ENCODE results near the gene GOLGB1. TPM values are rescaled to one million over a fixed set of nuclear protein-coding genes. Genes with fewer than 3 reads are reported as not detected.

The GOLGB1 gene
- total RNA-seq, 2 experiments from 2014 or later, result 27.4 to 31.7 TPM

DNA sequence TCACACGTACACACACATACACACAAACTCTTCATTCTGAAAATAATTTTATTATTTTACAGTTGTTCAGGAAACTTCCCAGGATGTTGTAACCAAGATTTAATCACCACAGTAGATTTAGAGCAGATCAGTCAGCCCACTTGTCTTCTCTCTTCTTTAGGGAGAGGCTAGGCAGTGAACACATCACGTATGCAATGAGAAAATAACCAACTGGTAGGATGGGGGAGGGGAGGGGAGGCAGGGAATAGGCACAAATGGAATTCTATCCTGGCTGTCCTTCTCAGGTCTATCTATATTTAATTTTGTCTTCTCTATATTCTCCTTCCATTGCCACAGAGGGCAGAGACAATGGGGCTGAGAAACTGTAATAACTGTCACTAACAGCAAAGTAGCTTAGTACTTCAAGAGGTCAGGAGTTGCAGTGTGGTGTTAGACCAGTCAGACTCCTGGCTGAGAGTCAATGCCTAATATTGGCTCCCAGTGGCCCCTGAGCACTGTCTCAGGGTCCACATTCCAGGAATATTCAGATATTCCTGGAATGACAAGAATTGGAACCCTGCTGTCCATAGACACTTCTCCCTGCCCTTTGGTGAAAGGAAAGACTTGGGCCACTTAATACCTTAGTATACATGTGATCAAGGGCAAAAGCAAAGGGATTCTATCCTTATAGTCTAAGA, 86.2 kb downstream of the GOLGB1 start:
- H3K9me3 Mint-ChIP-seq, result peaks cover 4% of the 10 kb centered on the region
- peaks cover 72% of the 10 kb centered on the region for H3K36me3 Mint-ChIP-seq (ENCODE audit: low read depth)
- H3K4me3 Mint-ChIP-seq, result no peak overlapping the region
- peaks cover 29% of the 10 kb centered on the region for H3K4me1 Mint-ChIP-seq
- no peak for DNase-seq
- CTCF ChIA-PET, result interaction anchor here (1.1 to 1.3 kb wide), 3 partner anchors 11 to 112 kb away, joined by 3 read pairs; no protein-coding TSS in a partner anchor
- no peaks in the 10 kb centered on the region for H3K27me3 Mint-ChIP-seq
- no peak overlapping the region for H3K27ac Mint-ChIP-seq
- POLR2A ChIA-PET, result no interaction called here

DNA sequence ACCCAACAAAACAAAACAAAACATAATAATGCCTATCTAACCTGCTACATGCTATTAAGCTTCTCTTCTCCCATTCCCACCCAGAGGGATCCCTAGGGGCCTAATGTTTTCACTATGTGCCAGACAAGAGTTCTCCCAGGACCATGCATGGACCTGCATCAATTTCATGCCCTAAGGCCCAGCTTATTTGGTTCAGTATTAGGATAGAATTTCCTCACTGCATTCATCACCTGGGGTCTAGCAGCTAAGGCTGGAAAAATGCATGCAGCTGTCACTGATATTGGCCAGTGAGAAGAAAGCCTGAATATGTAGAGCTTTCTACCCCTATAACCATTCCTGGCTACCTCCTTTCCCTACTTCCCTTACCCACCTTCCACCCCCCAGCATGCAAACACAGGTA, 86.8 kb downstream of the GOLGB1 start:
- Mint-ChIP-seq H3K4me3 (no peak overlapping the region), H3K27me3 (no peaks in the 10 kb centered on the region), H3K36me3 (ENCODE audit: low read depth) (peaks cover 75% of the 10 kb centered on the region), H3K4me1 (peaks cover 35% of the 10 kb centered on the region), H3K27ac (no peak overlapping the region), H3K9me3 (peaks cover 4% of the 10 kb centered on the region)
- CTCF ChIA-PET, result interaction anchor here (0.9 to 2.2 kb wide), 6 partner anchors 7 to 112 kb away, joined by 3 to 9 read pairs (median 3); no protein-coding TSS in a partner anchor
- POLR2A ChIA-PET, result no interaction called here
- no peak for DNase-seq

DNA sequence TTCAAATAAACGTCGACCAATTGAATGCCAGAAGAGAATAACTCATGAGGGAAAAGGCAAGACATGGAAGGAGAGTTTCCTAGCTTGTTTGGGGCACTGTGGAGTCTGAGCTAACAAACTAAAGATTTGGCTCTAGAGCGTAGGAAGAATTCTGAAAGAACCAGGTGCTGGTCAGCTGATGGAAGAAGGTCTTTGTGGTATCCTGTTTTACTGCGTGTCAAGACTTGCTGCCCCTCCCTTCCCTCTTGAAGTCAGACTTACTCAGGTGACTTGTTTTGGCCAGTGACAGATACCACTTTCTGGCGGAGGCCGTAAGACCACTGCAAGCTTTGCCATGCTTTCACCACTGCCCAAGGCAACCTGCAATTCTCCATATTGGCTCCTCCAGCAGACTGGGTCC, 88.2 kb downstream of the GOLGB1 start:
- Mint-ChIP-seq H3K27ac (peak overlapping the region; percentile 99), H3K9me3 (peaks cover 4% of the 10 kb centered on the region), H3K27me3 (no peaks in the 10 kb centered on the region), H3K36me3 (ENCODE audit: low read depth) (peaks cover 81% of the 10 kb centered on the region), H3K4me1 (peaks cover 47% of the 10 kb centered on the region), H3K4me3 (peak overlapping the region; percentile 86)
- ChIA-PET CTCF (interaction anchor here (0.6 to 2.3 kb wide), 9 partner anchors 8 to 119 kb away, joined by 3 to 10 read pairs (median 3); no protein-coding TSS in a partner anchor), POLR2A (interaction anchor here (0.6 to 1.0 kb wide), 3 partner anchors 29 to 405 kb away, joined by 3 to 5 read pairs (median 3); partner anchors contain the start of gene POLQ)
- DNase-seq, result no peak

DNA sequence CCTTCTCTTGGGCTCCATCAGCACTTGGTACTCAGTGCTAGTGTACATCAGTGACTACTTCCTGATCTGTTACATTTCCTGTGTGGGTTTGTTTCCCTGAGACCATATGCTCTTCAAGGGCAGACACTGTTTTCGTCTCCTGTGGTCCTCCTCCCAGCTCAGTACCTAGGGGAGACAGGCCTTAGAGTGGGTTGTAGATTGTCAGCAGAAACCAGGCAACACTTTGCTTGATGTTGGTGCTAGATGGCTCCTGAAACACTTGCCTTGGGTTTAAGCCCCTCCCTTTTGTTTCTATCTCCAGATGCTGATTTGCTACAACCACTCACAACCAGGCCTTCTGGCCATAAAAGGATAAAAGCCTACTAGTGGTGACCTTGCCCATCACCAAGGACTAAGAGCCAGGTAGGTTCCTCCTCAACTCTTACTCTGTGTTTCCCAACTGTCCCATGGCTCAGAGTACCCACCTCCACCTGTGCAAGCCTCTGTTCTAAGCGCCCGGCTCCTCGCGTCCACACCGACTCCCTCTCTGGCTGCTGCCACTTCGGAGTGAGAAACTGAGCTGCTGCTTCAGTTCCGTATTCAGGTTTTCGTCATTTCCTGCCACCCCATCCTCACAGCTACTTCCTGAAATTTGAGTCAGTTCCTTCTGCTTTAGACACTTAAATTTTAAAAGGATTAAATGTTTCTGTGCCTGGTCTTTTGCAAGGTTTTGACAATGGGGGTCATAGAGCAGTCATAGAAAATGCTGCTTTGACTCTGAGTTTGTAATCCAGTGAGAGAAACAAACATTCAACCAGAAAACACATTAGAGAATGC, 89.0 kb downstream of the GOLGB1 start, which contains the start of gene HCLS1:
Gene HCLS1, minus strand, starts transcription at position 548 of the 816 bp plus-strand sequence. CDS start 2,556 bp downstream, outside the sequence.
- peaks cover 80% of the 10 kb centered on the region for H3K36me3 Mint-ChIP-seq (ENCODE audit: low read depth)
- H3K9me3 Mint-ChIP-seq, result peaks cover 4% of the 10 kb centered on the region
- H3K4me1 Mint-ChIP-seq, result peaks cover 52% of the 10 kb centered on the region
- DNase-seq, result peak; percentile 84
- peak within 1 kb of the TSS; percentile 99 for H3K27ac Mint-ChIP-seq
- ChIA-PET POLR2A (interaction anchor here (0.6 to 1.0 kb wide), 4 partner anchors 30 to 857 kb away, joined by 3 to 5 read pairs (median 3); partner anchors contain the start of gene POLQ), CTCF (interaction anchor here (0.6 to 2.3 kb wide), 12 partner anchors 9 to 118 kb away, joined by 3 to 10 read pairs (median 3); no protein-coding TSS in a partner anchor)
- H3K4me3 Mint-ChIP-seq, result peak within 1 kb of the TSS; percentile 86
- H3K27me3 Mint-ChIP-seq, result no peaks in the 10 kb centered on the region

DNA sequence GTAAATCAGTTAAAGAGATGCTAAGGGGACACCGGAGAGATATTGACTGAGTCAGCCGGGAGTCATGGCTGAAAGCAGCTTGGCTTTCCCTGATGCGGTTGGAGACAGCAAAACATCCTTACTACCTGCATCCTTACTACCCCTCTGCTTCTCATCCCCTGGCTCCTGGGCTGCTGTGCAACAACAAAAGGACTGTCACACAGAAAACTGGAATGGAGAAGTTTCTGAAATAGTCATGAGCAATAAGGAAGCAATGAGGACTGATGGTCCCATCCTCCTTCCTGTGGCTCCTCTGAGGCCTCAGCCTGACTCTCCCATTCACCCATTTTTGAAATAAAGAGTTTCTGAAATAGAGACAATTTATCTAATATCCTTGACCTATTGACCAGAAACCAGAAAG, 90.0 kb downstream of the GOLGB1 start:
- Mint-ChIP-seq H3K4me3 (peak overlapping the region; percentile 86), H3K9me3 (peaks cover 4% of the 10 kb centered on the region), H3K27ac (peak overlapping the region; percentile 99), H3K36me3 (ENCODE audit: low read depth) (peaks cover 84% of the 10 kb centered on the region), H3K27me3 (no peaks in the 10 kb centered on the region), H3K4me1 (peaks cover 58% of the 10 kb centered on the region)
- ChIA-PET CTCF (interaction anchor here (0.6 to 2.3 kb wide), 4 partner anchors 9 to 65 kb away, joined by 3 to 10 read pairs (median 3); no protein-coding TSS in a partner anchor), POLR2A (interaction anchor here (0.6 kb wide), 1 partner anchor 85 kb away, joined by 3 read pairs; no protein-coding TSS in a partner anchor)
- DNase-seq, result no peak

DNA sequence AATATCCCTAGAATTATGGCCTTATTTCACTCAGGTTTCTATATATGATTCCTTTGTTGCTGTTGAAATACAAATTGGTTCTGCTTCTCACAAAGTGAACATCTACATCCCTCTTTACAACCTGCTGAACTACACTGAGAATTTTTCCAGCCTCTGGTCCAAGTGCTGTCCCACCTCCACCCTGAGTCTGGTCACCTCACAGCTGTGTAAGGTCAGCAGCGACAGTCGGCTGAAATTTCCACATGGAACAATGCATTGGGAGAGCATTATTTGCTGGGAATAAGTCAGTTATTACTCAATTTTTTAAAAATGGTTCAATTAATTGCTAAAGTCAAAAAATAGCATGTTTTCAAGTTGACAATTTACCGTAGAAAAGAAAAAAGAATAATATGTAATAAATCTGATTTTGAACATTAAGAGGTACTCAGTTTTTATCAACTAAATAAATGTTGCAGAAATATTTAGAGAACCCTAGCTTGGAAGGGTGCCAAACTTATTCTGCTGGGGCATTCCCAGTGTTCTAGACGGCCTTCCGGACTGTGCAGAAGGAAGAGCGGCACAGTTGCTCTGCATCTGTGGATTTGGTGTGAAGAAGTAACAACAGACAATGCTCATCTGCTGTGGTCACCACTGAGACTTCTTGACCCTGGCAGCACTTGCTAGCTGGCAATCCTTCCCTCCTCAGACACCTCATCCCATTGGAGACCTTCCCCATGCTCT, 90.7 kb downstream of the GOLGB1 start:
- CTCF ChIA-PET, result interaction anchor here (0.5 to 2.3 kb wide), 2 partner anchors 20 to 59 kb away, joined by 4 to 10 read pairs; no protein-coding TSS in a partner anchor
- DNase-seq, result no peak
- peak overlapping the region; percentile 86 for H3K4me3 Mint-ChIP-seq
- peak overlapping the region; percentile 99 for H3K27ac Mint-ChIP-seq
- POLR2A ChIA-PET, result interaction anchor here (0.6 kb wide), 1 partner anchor 86 kb away, joined by 3 read pairs; no protein-coding TSS in a partner anchor
- H3K9me3 Mint-ChIP-seq, result peaks cover 4% of the 10 kb centered on the region
- H3K27me3 Mint-ChIP-seq, result no peaks in the 10 kb centered on the region
- peaks cover 64% of the 10 kb centered on the region for H3K4me1 Mint-ChIP-seq
- peaks cover 82% of the 10 kb centered on the region for H3K36me3 Mint-ChIP-seq (ENCODE audit: low read depth)

DNA sequence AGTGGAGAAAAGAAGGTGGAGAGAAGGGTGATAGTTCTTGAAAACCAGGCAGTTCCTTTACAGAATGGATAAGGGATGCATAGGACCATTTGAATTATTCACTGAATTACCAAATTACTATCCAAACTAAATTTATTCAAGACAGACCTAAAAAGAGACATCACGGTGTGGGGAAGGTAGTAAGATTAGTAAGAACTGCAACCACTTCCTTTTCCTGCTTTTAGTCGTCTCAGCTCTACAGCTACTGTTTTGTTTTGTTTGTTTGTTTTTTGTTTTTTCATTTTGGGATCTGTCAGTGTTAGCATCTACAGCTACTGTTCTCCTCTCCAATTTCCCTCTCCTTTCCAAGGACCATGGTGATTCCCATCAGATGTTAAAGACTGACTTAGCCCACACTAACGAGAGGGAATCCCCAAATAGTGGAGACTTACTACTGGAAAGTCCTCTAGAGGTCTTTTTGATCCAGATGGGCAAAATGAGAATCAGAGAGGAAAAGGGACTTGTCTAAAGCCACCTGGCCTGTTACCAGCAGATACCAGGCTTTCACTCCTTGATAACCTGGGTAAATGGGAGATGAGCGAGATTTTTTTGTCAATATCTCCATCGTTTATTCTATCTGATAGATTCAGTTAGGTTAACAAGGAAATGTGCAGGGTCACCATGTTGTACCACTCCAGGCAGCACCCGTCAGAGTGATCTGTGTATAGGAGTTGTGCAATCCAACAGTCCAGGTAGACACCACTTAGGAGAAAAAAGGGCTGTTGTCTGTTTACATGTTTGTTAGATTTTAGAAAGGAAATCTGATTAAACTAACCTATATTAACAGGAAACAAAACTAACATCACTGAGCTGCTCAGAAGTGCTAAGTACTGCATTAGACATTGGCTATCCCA, 94.8 kb downstream of the GOLGB1 start:
- ChIA-PET POLR2A (interaction anchor here (1.0 kb wide), 1 partner anchor 94 kb away, joined by 3 read pairs; no protein-coding TSS in a partner anchor), CTCF (interaction anchor here (0.7 to 1.1 kb wide), 2 partner anchors 13 to 17 kb away, joined by 3 read pairs; no protein-coding TSS in a partner anchor)
- H3K4me1 Mint-ChIP-seq, result peaks cover 79% of the 10 kb centered on the region
- peak; percentile 15 for DNase-seq
- peaks cover 3% of the 10 kb centered on the region for H3K9me3 Mint-ChIP-seq
- H3K36me3 Mint-ChIP-seq (ENCODE audit: low read depth), result peaks cover 91% of the 10 kb centered on the region
- peak overlapping the region; percentile 73 for H3K27ac Mint-ChIP-seq
- H3K4me3 Mint-ChIP-seq, result peak overlapping the region; percentile 10
- H3K27me3 Mint-ChIP-seq, result no peaks in the 10 kb centered on the region

DNA sequence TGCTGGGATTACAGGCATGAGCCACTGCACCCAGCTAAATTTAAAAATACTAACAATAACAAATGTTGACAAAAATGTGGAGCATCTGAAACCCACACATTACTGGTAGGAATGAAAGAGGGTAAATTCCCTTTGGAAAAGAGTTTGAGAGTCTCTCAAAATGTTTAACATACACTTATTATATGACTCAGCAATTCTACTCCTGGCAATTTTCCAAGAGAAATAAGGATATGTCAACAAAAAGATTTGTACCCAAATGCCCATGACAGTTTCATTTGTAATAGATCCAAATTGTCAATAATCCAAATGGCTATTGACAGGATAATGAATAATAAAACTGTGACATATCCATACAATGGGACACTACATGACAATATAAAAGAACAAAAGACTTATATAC, 97.9 kb downstream of the GOLGB1 start:
- CTCF ChIA-PET, result interaction anchor here (0.6 to 1.6 kb wide), 3 partner anchors 8 to 765 kb away, joined by 3 read pairs; no protein-coding TSS in a partner anchor
- peaks cover 51% of the 10 kb centered on the region for H3K4me1 Mint-ChIP-seq
- peaks cover 75% of the 10 kb centered on the region for H3K36me3 Mint-ChIP-seq (ENCODE audit: low read depth)
- POLR2A ChIA-PET, result no interaction called here
- H3K9me3 Mint-ChIP-seq, result peaks cover 3% of the 10 kb centered on the region
- no peak for DNase-seq
- no peak overlapping the region for H3K4me3 Mint-ChIP-seq
- H3K27me3 Mint-ChIP-seq, result no peaks in the 10 kb centered on the region
- no peak overlapping the region for H3K27ac Mint-ChIP-seq

DNA sequence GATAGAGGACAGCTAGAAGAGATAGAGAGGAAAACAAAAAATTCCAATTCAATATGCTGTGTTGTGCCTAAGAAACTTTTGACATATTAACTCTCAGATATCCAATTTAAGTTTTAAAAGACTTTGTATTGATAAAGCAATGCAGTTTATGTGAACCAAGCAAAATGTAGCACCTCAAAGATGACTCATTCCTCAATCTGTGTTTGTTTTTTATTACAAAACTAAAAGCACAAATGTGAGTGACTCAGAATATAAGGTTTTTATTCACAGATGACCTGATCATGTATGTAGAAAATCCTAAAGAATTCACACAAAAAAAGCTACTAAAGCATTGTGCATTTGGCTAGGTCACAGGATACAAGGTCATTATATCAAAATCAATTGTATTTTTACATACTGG, 99.9 kb downstream of the GOLGB1 start:
- Mint-ChIP-seq H3K36me3 (ENCODE audit: low read depth) (peaks cover 65% of the 10 kb centered on the region), H3K4me3 (no peak overlapping the region), H3K9me3 (peaks cover 3% of the 10 kb centered on the region), H3K27ac (no peak overlapping the region), H3K4me1 (peaks cover 37% of the 10 kb centered on the region), H3K27me3 (no peaks in the 10 kb centered on the region)
- DNase-seq, result no peak
- POLR2A ChIA-PET, result no interaction called here
- CTCF ChIA-PET, result no interaction called here

DNA sequence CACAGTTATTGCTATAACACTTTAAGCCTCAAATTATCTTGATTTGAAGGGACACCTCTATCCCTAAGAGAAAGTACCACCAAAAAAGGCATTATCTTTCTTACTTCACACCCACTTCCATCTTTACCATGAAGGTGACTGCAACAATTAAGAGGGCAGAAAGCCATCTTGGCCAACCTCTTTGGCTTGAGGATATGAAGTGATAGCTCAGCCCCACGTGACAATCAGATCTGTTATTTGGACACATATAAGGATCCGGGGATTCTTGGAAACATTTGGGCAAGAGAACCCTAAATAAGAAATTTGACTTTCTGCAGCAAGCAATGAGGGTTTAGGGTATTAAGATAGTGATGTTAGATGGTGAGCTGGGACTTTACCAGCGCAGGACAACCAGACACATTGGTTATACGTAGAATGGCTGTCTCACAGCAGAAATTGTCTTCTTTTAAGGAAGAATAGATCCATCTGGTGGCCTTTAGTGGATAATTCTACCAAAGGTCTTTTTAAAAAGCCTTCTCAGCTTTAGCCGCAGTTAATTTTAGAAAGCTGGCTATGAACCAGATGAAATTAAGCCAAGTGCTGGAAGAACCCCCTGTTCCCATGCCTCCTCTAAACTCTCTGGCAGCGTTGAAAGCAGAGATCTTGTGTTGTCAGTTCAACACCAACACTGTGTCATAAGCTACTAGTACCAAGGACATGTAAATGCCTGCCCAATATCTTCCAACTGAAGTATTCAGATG, 101.2 kb downstream of the GOLGB1 start:
- CTCF ChIA-PET, result no interaction called here
- Mint-ChIP-seq H3K4me3 (no peak overlapping the region), H3K4me1 (peaks cover 26% of the 10 kb centered on the region), H3K36me3 (ENCODE audit: low read depth) (peaks cover 65% of the 10 kb centered on the region), H3K27ac (no peak overlapping the region), H3K9me3 (peaks cover 3% of the 10 kb centered on the region), H3K27me3 (no peaks in the 10 kb centered on the region)
- POLR2A ChIA-PET, result no interaction called here
- no peak for DNase-seq

DNA sequence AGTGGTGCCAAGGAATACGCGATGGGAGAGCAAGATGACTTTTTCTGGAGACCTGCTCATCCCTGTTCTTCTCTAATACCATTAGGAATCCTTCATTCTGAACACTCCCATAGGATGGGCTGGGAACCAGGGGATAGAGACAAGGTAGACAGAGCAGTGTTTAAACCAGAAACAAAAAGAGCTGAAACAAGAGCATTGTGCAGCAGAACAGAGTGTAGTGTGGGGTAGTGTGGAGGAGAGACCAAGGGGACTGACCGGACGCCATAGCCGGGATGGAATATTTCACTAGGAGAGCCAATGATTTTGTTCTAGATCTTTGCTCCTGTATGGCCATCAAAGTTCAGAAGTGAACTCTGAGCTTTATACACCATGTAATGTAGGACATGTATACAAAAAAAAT, 104.5 kb downstream of the GOLGB1 start:
- H3K9me3 Mint-ChIP-seq, result no peaks in the 10 kb centered on the region
- H3K4me3 Mint-ChIP-seq, result no peak overlapping the region
- no peak overlapping the region for H3K27ac Mint-ChIP-seq
- no peaks in the 10 kb centered on the region for H3K27me3 Mint-ChIP-seq
- H3K4me1 Mint-ChIP-seq, result peaks cover 8% of the 10 kb centered on the region
- peaks cover 59% of the 10 kb centered on the region for H3K36me3 Mint-ChIP-seq (ENCODE audit: low read depth)
- ChIA-PET CTCF (no interaction called here), POLR2A (no interaction called here)
- no peak for DNase-seq

Data from activated CD4-positive, alpha-beta T cell treated with anti-CD3 and anti-CD28 coated beads, Interleukin-2, amount 10 ng/mL, durations not matched to agents 7 days and 5 days (primary cell).